ENCODE measurements around the gene POLR2C.
"Not testable (repeated sequence)": the region's sequence is repeated elsewhere in the genome, so short reads cannot be mapped to it uniquely, and the experiment has no call there.

Gene POLR2C

DNA sequence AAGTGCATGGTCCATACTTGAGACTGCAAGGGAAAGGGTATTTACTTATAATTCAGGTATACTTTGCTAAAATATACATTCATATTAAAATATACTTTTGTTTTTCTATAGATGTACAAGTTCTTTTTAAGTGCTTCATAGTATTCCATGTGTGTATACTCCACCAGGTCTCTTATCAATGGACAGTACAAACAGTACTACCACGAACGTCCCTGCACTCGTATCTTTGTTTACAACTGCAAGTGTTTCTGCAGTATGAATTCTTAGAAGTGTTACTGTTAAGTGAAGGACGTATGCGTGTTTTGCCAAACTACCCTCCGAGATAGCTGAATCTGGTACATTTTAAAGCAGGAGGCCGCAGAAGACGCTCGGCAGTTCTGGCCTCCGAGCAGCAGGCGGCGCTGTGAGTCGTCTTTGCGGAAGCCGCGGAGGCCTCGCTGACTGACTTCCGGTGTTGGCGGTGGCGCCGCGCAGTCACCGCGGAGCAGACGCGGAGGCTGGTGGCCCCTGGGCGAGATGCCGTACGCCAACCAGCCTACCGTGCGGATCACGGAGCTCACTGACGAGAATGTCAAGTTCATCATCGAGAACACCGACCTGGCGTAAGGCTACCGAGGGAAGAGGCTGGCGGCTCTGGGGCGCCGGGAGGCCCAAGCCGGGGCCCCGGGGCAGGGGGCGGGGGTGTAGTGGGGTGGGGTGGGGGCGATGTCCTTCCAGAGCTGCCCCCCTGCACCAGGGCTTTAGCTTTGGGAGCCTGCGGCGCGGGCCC lies at the start of gene POLR2C:
Gene POLR2C (plus strand): TSS at position 471 of the 769 bp plus-strand sequence. CDS start 46 bp downstream, at position 517.
- peak; percentile 93 for DNase-seq

DNA sequence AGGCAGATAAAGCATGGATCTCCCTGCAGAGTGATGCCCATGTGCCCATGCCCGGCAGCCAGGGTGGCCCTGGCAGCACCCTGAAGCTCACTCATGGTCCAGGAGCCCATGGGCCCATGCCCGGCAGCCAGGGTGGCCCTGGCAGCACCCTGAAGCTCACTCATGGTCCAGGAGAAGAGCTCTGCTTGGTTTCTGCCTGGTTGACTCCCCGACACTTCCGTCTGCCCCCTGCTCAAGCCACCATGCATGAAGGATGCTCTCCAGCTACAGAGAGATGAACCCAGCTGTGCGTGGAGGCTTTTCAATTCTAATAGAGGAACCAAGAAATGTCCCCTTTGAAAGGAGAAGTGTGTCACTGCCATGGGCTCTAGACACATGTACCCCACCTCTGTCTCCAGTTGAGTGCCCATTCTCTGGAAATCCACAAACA lies 49.2 kb upstream of the POLR2C start:
- DNase-seq, result no peak

DNA sequence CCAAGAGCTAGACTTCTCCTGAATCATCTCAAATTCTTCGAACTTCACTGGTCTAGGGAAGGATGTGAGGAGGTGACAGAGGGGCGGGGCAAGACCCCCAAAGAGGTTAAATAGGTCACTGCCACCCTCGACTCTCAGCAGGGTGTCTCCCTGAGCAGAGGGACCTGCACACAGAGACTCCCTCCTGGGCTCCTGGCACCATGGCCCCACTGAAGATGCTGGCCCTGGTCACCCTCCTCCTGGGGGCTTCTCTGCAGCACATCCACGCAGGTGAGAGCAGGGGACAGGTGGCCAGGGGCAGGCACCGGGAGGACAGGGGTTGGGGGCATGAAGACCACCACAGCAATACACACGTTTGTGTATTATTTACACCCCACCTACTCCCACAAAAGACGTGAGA lies 48.7 kb upstream of the POLR2C start:
- DNase-seq, result no peak

DNA sequence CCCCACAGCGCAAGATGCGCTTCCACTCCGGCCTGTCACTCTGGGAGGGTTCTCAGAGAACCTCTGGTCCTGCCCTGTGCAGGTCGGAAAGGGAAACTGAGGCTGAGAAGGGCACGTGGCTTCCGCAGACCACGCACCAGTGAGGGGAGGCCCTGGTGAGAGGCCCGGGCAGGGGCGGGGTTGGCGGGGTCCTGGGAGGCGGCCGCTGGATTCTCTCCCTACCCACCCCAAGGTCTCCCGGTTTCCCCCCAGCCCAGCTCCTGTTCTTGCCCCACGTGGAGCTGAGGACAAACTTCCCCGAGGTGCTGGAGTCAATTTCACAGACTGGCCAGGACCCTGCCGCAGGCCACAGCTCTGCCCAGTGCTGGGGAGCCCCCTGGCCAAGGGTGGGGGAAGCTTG lies 46.4 kb upstream of the POLR2C start:
- no peak for DNase-seq

DNA sequence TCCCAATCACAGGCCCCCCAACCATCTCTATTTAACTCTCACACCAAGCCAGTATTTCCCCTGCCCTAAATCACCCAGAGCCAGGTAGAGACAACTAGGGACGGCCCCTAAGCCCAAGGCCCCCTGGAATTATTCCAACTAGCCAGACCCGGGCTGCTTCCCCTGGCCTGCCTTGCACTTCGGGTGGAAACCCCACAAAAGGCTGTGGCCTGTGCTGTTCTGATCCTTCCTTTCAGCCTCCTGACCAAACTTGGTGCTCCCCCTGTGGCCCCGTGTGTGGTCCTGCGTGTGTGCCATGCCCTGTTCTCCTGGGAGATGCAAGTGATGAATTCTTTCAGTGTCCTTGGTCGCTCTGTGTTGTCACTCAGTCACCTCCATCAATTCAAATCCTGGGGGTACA lies 43.0 kb upstream of the POLR2C start:
- DNase-seq, result no peak

DNA sequence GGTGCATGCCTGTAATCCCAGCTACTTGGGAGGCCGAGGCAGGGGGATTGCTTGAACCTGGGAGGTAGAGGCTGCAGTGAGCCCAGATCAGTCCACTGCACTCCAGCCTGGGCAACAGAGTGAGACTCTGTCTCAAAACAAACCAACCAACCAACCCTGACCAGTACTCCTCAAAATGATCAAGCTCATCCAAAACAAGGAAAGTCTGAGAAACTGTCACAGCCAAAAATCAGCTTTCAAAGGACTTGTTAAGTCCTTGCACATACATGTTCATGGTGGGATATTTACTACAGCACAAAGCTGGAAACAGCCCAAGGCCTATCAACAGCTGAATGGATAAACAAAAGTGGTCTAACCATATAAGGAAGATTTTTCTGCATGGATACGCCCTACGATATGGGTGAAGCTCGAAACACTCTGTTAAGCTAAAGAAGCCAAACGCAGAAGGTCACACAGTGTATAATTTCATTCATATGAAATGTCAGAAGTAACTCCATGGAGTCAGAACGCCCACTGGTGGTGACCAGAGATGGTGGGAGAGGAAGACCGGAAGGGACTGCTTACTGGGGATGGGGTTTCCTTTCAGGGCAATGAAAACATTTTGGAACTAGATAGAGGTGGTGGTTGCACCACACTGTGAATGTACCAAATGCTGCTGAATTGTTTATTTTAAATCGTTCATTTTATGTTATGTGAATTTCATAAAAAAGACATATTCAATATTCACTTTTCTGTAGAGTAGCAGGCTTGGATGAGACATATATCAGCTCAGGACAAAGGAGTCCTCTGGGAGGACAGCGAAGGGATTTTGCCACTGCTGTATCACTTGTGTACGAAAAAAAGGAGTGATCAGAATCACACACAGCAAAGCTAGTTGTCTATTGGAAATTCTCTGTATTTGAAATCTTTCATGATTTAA lies 40.2 kb upstream of the POLR2C start:
- DNase-seq, result no peak

DNA sequence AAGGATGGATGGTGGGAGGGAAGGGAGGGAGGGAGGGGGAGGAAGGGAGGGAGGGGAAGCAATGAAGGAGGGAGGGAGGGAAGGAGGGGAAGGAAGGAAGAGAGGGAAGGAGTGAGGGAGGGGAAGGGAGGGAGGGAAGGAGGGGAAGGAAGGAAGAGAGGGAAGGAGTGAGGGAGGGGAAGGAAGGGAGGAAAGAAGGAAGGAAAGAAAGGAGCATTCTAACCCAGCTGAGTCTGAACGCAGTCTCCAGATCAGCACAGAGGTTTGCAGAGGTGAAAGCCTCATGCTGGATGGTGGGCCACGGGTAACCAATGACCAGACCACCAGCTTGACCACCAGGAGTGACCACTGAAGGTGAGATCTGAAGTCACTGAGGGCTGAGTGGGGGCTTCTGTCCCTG lies 39.3 kb upstream of the POLR2C start:
- DNase-seq, result no peak

DNA sequence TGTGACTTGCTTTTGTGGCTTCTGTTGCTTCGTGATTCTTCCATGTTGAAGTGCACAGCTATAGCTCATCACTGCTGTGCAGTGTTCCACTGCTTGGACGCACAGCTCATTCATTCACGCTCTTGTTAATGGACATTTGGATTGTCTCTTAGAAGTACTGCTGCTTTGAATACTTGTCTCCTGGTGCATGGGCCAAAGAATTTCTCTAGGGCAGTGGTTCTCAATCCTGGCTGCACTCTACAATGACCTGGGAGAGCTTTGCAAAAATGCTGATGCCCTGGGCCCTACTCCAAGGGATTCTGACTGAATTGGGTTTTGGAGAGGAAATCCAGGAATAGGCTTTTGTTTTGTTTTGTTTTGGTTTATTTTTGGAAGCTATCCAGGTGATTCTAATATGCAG lies 37.9 kb upstream of the POLR2C start:
- DNase-seq, result no peak

DNA sequence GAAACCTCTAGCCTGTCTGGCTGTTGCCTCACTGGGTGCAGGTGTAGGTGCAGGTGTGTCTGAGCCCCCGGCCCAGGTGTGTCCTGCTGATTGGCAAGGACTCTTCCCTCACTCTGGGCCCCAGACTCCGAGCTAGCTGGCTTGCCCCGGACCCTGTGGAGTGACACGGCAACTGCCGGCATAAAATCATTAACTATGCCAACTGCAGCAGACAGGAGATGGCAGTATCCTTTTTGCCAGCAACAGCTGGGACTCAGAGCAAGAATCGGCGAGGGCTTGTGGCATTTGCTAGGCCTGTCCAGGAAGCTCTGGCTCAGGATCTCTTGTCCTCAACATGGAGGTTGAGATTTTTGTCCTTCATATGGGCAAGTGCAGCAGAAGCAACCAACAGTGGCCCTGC lies 36.1 kb upstream of the POLR2C start:
- DNase-seq, result no peak

DNA sequence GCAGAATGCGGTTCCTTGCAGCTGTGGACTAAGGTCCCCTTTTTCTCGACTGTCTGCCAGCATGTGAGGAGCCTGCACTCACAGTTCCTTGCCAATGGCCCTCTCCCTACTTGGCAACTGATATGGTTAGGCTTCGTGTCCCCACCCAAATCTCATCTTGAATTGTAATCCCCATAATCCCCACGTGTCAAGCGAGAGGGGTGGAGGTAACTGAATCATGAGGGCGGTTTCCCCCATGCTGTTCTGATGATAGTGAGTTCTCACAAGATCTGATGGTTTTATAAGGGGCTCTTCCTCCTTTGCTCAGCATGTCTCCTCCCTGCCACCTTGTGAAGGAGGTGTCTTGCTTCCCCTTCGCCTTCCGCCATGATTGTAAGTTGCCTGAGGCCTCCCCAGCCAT lies 35.2 kb upstream of the POLR2C start:
- DNase-seq, result no peak

DNA sequence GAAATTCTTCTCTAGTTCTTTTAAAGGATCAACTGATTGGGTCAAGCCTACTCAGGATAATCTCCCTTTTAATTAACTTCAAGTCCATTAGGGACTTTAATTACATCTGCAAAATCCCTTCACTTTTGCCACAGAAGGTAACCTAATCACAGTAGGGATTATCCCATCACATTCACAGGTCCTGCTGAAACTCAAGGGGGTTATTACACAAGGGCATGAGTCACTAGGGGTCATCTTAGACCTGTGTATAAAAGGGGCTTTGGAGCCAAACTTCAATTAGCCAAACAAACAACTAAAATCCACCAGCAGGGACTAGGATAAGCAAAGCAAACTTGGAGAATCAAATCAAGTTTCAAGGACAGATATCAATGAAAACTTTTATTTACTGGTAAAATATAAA lies 34.7 kb upstream of the POLR2C start:
- DNase-seq, result no peak

DNA sequence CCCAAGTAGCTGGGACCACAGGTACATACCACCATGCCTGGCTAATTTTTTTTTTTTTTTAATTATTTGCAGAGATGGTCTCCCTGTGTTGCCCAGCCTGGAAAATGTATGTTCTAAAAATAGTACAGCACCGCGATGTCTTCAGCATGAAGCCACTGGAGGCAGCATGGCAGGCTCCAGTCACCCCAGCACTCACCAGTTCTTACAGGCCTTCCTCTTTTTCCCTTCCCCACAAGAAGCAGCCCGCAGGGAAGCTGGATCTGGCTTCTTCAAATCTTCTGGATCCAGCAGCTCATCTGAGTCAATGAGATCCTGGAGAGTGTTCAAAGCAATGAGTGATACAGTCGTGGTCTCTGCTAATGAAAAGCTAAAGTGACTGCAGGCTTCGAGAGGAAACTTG lies 31.5 kb upstream of the POLR2C start:
- no peak for DNase-seq

DNA sequence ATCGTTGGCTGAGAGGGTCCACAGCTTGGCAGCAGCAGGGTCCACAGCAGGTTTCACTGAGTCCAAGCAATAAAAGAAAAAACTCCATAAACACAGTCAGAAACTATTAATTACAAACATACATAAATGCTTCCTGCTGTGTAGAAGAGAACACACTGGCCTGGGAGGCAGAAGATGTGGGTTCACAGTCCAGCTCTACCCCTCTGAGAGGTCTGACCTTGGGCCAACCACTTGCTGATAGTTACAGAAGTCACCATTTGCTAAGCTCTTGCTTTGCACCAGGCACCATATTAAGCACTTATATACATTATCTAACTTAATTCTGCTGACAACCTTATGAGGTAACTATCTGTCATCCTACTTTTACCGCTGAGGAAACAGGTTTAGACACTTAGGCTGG lies 30.0 kb upstream of the POLR2C start:
- no peak for DNase-seq

DNA sequence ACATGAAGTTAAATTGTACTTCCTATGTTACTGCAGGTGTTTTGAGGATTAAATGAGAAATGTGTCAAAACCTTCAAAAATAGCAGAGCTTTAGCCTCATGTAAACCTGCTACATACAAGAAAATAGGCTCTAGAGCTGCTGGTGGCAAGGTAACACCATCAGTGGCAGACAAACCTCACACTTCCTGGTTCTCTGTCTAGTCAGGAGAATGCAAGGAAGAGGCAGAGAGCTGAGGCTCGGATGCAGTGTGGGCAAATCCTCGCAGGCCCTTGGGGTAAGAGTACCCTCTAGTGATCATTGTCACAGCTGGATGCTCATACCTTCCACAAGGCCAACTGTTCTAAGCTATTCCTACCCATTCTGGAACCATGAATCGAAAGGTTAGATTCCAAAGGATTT lies 29.5 kb upstream of the POLR2C start:
- no peak for DNase-seq

DNA sequence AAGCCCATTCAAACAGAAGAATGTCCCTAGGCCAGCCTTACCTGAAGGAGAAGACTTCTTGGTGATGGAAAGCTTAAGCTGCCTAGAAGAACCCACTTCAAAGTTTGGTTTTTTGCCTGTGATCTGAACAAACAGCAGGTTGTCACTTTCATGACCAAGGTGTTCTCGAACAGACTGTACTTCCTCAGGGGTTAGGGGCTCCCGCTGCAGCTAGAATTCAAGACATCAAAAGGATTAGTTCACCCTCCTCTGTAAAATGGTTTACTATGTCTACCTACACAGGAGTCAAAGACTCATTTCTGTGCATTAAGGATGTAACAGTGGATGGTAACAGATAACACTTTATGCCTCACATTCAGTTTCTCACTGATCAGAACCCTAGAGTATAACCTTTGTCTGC lies 28.5 kb upstream of the POLR2C start:
- no peak for DNase-seq

DNA sequence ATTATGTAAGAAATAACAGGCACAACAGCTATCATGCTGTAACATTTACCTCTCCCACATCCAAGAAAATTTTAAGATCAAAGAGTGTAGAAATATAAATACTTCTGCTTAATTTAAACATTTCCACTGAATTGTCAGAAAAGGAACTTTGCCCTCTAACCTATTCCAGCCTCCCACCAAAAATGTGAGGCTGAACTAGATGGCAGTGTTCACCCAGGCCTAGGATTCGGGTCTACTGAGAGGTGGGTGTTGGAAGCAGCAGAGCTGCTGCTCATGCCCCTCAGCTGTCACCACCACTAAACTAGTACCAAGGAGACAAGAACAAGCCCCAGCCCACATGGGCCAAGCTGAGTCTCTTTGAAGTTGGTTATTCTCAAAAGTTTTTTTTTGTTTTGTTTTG lies 26.6 kb upstream of the POLR2C start:
- DNase-seq, result no peak

DNA sequence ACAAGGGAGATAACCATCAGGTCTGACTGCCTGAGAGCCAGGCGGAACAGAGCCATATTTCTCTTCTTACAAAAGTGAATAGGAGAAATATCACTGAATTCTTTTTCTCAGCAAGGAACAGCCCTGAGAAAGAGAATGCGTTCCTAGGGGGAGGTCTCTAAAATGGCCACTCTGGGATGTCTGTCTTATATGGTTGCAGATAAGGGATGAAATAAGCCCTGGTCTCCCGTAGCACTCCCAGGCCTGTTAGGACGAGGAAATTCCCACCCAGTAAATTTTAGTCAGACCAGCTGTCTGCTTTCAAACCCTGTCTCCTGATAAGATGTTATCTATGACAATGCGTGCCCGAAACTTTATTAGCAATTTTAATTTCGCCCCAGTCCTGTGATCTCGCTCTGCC lies 22.5 kb upstream of the POLR2C start:
- DNase-seq, result not testable (repeated sequence)

DNA sequence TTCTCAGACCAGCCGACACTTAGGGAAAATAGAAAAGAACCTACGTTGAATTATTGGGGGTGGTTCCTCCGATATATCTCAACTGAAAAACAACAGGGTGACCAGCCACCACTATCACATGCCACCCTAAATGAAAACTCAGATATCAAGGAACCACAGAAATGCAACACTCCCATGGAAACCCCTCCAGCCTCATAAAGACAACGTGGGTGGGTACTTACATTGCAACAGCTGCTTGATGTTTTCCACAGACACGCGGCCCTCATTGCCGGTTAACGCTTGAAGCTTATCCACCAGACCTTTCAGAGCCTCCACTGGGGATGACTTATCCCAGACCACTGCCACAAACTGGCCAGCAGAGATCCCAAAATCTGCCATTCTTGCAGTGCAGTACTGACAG lies 21.9 kb upstream of the POLR2C start:
- not testable (repeated sequence) for DNase-seq

DNA sequence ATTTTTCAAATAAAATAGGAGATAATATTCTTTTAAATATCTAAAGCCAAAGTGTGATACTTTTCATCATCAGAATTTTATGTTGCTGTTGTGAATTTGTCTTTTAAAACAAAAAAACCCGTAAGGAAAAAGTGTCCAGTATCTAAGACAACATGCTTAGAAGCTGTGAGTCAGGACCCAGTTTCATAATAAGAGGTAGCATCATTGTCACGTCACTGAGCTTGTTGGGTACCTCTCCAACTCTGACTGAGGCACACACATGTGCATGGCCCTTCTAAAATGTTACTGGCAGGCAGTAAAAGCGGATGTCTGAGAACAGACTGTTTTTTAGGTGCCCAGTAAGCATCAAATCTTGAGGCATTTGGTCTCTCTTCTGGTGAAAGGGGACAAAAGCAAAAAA lies 17.8 kb upstream of the POLR2C start:
- peak; percentile 11 for DNase-seq

DNA sequence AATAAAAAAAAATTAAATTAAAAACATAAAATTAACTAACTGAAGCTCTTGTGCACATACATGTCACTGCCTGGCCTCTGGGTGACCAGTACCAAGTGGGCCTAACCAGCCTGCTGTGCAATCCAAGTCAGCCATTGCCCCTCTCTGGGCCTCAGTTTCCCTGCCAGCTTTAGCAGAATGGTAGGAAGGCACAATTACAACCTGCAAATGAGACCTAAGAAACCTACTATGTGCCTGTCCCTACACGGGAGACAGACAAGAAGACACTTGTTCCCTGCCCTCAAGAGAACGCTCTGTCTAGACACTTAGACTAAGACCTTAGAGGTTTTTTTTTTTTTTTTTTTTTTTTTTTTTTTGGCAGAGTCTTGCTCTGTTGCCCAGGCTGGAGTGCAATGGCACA lies 17.0 kb upstream of the POLR2C start:
- DNase-seq, result no peak

DNA sequence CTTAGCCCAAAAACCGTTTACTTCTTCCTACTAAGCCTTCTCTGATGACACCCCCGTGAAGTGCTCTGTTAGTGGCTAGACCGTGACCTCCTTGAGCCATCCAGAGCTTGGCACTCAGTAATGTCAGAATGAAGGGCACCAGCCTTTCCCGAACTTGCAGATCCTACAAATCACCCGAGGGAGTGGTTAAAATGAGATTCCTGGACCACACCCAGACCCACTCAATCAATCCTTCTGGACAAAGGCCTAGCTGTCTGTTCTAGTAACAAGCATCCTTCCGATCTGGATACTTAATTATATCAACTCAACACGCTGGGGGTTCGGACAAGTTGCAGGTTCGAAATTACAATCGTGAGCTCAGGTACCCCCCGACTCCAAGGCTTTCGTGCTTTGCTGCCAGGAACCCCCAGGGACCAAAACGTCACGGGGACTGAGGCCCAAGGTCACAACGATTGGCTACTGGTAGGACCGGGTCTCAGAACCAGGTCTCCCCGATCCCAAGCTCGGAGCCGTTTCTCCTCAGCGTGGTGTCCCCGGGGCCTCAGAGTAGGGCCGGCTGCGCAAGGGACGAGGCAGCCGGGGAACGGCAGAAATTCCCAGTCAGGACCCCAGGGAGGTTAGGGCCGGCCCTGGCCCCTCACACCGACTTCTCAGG lies 15.8 kb upstream of the POLR2C start:
- peak; percentile 29 for DNase-seq

DNA sequence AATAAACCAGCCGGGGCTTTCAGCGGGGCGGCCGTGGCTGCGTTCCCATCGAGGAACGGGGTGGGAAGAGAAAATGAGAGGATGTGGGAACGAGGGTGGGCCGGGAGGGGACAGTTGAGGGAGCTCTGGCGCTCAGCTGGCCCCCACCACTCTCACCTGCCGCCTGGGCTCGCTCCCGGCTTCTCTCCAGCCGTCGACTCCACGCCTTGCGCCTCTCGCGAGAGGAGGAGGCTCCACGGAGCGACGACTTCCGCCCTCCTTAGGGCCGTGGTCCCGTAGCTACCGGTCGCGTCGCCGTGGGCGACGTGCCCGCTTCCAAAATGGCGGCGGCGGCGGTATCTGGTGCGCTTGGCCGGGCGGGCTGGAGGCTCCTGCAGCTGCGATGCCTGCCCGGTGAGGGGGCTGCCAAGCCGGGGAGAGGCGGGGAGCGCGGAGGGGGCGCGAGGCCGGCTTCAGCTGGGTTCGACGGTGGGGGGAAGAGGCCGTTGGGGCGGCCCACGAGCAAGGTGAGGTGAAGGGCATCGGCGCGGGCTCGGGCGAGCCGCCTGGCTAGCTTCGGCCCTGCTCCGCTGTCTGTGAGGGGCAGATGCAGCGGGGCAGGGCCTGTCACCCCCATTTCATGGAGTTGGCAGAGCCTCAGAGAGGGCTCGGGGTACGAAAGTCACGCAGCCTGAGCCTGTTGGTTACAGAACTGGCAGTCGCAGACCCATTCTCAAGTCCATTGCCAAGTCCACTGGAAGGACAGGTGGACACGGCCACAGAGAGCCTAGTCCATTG lies 15.1 kb upstream of the POLR2C start, which contains the start of the genes CIAPIN1 and COQ9:
Gene CIAPIN1 (minus strand): TSS at position 200 of the 777 bp plus-strand sequence. CDS start 6,457 bp downstream, outside the sequence.
Gene COQ9 (plus strand): TSS at position 294 of the 777 bp plus-strand sequence. CDS start 27 bp downstream, at position 321.
- peak; percentile 96 for DNase-seq

Measured in activated CD4-positive, alpha-beta T cell treated with anti-CD3 and anti-CD28 coated beads, Interleukin-2, amount 50 U/mL, for 16 hours (primary cell).